HG03460 (cell line): ENCODE measurements around the gene PGAP3.
A peak's percentile ranks its signal among the peaks of the same experiment; 100 is the strongest.
"Not testable (repeated sequence)": the region's sequence is repeated elsewhere in the genome, so short reads cannot be mapped to it uniquely, and the experiment has no call there.

ENCODE experiments used
- ATAC-seq: cut with Tn5 transposase; IDR thresholded peaks from one replicate; pipeline ENCODE4 v1.9.1; 2021; ENCODE audit not compliant: unreplicated experiment

PGAP3 gene, protein sequence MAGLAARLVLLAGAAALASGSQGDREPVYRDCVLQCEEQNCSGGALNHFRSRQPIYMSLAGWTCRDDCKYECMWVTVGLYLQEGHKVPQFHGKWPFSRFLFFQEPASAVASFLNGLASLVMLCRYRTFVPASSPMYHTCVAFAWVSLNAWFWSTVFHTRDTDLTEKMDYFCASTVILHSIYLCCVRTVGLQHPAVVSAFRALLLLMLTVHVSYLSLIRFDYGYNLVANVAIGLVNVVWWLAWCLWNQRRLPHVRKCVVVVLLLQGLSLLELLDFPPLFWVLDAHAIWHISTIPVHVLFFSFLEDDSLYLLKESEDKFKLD

DNA sequence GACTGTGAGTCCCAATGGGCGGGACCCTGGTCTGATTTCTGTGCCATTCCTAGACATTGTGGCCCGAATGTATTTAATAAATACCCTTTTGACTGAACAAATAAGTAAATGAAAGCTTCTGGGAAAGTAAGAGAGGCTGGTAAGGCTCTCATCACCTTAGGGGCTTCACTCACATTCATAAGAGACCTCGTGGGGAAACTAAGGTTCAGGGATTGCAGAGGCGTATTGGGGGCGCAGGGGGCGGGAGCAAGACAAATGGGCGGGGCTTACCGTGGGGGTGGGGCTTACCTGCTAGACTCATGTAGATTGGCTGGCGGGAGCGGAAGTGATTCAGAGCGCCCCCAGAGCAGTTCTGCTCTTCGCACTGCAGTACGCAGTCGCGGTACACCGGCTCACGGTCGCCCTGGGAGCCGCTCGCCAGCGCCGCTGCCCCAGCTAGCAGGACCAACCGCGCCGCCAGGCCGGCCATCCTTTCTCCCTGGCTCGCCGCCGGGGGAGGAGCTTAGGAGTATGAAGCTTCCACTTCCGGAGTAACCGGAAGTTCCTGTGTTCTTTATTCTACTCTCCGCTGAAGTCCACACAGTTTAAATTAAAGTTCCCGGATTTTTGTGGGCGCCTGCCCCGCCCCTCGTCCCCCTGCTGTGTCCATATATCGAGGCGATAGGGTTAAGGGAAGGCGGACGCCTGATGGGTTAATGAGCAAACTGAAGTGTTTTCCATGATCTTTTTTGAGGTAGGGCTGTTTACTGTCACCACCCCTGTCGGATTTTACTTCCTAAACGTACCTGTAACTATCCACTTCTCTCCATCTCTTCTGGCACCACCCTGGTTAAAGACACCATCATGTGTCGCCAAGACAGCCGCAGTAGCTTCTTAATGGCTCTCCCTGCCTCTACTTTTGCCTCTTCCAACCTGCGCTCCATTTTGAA, at the start of gene PGAP3:
TSS of gene PGAP3 (minus strand) at position 512 of the 929 bp plus-strand sequence. CDS start at position 469, 43 bp downstream.
- peak; percentile 81 for ATAC-seq

DNA sequence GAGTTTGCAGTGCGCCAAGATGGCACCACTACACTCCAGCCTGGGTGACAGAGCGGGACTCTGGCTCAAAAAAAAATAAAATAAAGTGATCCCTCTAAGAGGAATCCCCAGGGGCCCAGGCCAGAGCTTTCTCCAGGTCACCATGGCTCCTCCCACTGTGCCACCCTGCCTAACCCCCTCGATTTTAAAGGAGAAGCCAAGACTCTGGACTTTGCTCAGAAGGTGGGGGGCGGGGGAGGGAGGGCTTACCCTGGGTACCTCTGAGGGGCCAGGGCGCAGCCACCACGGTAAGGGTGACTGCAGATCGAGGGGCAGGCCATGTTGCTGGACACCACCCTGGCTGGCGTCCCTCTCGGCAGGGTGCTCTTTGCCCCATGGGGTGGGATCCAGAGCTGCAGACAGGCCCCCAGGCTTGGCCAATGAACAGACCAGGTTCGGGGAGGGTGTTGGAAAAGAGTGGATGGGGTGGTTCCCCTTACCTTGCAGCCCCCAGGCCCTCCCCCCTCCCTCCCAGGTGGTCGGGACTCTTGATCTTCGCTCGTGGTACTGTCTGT, 49.4 kb upstream of the PGAP3 start:
- ATAC-seq, result no peak

DNA sequence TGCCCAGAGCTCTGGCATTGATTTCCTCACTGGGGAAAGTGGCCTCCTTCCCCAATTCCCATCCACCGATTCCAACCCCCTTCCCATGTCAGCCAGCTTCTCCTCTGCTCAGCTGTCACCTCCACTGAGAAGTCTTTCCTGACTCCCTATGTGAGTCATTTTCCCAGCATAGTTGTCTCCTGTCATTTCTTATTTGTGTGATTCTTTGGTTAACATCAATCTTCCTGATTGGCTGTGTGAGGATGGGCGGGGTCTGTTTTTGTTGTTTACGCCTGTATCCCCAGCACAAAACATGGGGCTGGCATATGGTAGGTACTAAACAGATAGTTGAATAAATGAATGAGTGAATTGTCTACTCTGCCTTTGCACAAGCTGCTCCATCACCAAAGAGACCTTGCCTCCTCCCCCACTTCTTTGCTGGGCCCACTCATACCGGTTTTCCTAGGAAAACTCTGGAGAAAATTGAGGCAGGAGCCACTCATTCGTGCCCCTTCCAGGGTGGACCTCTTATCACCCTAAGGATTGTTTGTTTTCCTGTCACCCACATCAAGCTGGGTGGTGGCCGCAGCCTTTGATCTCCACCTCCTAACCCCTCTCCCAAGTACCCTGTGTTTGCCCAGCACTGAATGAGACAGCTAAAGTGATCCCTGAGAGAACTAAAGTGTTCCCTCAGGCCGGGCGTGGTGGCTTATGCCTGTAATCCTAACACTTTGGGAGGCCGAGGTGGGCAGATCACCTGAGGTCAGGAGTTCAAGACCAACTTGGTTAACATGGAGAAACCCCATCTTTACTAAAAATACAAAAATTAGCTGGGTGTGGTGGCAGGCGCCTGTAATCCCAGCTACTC, 48.7 kb upstream of the PGAP3 start:
- no peak for ATAC-seq

DNA sequence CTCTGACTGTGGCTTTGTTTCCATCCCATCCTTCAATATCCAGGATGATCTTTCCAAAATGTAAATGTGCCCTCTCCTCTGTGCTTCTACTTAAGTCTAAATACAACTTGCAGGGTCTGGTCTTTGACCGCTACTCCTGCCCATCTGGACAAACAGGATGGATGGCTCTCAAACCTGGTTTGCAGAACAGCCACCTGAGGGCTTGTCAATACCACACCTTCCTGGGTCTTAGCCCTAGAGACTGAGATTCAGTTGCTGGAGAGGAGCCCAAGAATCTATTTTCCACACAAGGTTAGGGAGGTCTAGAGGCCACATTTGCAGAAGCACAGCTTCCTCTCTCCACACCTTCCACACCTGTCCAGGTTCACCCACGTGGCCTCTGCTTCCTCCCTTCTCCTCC, 48.0 kb upstream of the PGAP3 start:
- ATAC-seq, result no peak

DNA sequence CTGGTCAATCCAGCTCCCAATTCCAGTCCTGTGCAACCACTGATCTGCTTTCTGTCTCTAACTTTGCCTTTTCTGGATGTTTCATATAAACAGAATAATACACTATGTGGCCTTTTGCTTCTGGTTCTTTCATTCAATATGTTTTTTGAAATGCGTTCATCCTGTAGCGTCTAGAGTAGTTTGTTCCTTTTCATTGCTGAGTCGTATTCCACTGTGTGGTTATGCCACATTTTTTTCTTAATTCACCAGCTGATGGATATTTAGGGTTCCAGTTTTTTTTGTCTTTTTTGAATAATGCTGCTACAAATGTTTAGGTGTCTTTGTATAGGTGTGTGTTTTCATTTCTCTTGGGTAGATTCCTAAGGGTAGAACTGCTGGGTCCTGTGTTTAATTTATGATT, 44.7 kb upstream of the PGAP3 start:
- no peak for ATAC-seq

DNA sequence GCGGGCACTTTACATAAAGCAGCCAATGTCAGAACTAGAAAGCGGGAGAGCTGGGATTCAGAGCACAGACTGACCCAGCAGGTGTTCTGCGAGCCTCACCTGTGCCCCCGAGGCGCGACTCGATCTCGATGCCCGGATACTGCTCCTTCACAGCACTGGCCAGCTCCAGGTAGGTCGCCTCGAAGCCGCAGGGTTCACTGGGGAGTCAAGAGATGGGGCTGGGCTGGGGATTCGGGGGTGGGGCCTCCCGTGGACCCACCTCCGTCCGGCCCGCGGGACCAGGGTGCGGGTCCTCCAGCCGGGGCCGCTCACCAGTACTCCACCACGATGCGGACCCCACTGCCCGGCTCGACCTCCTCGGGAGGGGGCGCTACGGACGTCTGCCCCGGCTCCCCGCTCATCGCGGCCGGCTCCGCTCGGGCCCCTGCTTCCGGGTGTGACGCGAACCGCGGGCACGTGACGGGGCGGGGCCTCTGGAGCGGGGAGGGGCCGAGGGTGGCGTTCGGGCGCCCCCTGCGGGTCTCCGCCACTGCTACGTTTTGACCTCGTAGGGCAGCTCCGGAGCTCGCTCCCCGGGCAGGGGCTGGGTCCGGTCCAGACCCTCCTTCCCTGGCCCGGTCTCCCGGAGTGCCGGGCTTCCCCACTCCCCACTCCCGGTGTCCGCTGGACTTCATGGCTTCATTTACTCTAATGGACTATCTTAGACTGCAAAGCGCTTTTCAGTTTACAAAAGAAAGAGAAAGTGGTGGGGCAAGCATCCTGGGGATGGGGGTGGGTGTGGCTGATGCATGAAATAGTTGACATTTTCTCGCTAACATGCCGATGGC, 42.5 kb upstream of the PGAP3 start, which contains the start of gene MIEN1:
TSS of gene MIEN1 (minus strand) at position 438 of the 827 bp plus-strand sequence. CDS start at position 401, 37 bp downstream.
- peak; percentile 79 for ATAC-seq

DNA sequence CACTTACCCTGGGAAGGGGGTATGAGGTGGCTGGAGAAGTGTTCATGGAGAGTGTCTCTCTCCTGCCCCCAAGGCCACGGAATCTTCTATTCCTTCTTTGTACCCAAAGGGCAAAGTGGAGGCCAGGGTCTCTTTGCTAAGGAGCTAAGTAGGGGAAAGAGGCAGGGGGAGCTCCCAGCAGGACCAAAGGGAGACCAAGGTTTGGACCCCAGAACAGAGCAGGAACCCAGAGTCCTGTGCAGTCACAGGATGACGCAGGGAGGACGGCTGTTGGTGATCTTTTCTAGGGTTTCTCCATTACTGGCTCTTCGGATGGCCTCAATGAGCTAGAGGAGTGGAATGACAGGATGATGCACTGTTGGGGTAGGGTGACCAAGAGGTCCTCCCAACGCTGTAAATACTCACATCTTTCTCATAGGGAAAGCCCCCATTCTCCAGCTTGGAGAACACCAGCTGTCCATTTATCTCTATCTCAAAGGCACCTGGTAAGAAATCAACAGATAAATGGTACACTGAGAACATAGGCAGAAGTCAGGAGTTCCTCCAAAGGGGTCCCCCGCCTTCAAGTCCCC, 41.5 kb upstream of the PGAP3 start:
- ATAC-seq, result no peak

DNA sequence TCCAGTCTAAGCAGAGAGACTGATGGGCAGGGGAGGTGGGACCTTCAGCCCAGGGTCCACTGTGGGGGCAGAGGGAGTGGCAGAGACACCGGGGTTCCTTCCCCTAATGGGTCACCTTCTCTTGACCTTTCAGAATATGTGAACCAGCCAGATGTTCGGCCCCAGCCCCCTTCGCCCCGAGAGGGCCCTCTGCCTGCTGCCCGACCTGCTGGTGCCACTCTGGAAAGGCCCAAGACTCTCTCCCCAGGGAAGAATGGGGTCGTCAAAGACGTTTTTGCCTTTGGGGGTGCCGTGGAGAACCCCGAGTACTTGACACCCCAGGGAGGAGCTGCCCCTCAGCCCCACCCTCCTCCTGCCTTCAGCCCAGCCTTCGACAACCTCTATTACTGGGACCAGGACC, 39.7 kb upstream of the PGAP3 start:
- no peak for ATAC-seq

DNA sequence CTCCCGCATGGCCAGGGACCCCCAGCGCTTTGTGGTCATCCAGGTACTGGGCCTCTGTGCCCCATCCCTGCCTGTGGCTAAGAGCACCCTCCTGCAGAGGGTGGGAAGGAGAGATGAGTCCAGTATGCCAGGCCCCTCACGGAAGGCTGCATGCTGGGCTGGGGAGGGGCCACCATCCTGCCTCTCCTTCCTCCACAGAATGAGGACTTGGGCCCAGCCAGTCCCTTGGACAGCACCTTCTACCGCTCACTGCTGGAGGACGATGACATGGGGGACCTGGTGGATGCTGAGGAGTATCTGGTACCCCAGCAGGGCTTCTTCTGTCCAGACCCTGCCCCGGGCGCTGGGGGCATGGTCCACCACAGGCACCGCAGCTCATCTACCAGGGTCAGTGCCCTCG, 38.8 kb upstream of the PGAP3 start:
- no peak for ATAC-seq

DNA sequence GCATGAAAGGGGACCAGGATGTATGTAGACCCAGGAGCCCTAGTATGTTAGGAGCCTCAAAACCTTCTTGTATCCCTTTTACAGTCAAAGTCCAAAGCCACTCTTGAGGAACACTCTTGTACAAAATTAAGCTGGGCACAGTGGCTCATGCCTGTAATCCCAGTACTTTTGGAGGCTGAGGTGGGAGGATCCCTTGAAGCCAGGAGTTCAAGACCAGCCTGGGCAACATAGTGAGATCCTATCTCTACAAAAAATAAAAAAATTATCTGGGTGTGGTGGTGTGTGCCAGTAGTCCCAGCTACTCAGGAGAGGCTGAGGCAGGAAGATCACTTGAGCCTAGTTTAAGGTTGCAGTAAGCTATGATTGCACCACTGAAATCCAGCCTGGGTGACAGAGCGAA, 38.1 kb upstream of the PGAP3 start:
- ATAC-seq, result not testable (repeated sequence)

DNA sequence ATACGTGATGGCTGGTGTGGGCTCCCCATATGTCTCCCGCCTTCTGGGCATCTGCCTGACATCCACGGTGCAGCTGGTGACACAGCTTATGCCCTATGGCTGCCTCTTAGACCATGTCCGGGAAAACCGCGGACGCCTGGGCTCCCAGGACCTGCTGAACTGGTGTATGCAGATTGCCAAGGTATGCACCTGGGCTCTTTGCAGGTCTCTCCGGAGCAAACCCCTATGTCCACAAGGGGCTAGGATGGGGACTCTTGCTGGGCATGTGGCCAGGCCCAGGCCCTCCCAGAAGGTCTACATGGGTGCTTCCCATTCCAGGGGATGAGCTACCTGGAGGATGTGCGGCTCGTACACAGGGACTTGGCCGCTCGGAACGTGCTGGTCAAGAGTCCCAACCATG, 36.9 kb upstream of the PGAP3 start:
- ATAC-seq, result no peak

DNA sequence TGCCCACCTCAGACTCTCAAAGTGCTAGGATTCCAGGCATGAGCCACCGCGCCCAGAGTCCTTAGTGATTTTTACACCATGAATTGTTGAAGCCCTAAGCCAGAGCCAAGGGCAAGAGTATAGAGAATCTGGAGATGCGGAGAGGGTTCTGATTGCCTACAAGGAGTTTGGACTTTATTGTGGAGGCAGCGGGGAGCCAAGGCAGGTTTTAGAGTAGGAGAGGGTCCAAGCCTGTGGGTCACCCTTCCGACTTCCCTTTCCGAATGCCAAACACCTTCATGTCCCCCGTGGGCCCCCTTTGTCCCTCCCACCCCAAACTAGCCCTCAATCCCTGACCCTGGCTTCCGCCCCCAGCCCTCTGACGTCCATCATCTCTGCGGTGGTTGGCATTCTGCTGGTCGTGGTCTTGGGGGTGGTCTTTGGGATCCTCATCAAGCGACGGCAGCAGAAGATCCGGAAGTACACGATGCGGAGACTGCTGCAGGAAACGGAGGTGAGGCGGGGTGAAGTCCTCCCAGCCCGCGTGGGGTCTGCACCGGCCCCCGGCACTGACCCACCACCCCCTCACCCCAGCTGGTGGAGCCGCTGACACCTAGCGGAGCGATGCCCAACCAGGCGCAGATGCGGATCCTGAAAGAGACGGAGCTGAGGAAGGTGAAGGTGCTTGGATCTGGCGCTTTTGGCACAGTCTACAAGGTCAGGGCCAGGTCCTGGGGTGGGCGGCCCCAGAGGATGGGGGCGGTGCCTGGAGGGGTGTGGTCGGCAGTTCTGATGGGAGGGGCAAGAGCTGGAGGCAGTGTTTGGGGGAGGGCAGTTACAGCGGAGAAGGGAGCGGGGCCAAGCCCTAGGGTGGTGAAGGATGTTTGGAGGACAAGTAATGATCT, 35.4 kb upstream of the PGAP3 start:
- no peak for ATAC-seq

DNA sequence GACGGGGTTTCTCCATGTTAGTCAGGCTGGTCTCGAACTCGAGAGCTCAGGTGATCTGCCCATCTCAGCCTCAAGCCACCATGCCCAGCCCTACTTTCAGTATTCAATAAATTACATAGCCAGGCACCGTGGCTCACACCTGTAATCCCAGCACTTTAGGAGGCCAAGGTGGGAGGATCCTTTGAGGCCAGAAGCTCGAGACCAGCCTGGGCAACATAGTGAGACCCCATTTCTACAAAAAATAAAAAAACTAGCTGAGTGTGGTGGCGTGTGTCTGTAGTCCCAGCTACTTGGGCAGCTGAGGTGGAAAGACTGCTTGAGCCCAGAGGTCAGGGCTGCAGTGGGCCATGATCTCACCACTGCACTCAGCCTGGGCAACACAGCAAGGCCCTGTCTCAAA, 34.2 kb upstream of the PGAP3 start:
- no peak for ATAC-seq

DNA sequence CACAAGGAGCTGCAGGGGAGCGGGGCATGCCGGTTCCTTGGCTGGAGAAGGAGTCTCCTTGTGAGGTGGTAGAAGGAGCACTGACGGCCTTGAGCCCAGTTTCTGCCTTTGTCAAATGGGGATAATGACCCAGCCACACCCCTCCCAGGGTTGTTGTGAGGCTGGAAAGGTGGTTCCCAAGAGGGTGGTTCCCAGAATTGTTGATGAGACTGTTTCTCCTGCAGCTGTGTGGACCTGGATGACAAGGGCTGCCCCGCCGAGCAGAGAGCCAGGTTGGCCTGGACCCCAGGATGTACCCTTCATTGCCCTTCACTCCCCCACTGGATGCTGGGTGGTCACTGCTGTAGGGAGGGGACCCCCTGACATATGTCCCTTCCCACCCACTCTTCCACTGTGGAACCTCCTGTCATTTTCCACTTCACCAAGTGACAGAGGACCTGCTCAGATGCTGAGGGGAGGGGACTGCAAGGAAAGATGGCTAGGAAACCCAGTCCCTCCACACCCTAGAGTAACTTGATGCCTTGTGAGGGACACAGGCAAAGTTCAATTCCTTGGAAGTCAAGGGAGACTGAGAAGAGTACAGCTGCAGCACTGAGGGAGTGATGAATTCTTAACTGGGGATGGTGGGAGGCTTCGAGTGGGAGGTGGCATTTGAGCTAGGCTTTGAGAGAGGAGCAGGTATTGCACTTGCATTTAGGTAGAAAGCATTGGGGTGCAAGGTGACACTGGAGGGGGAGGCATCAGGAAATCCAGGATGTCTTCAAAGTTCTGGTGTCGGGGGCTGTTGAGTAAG, 31.9 kb upstream of the PGAP3 start:
- ATAC-seq, result no peak

DNA sequence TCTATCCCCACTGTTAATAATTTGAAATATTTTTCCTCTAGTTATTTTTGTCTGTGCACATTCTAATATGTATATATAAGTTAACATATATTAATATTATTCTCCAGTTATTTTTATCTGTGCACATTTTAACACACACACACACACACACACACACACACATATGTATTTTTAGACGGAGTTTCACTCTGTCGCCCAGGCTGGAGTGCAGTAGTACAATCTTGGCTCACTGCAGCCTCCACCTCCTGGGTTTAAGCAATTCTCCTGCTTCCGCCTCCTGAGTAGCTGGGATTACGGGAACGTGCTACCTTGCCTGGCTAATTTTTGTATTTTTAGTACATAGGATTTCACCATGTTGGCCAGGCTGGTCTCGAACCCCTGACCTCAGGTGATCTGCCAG, 29.8 kb upstream of the PGAP3 start:
- no peak for ATAC-seq

DNA sequence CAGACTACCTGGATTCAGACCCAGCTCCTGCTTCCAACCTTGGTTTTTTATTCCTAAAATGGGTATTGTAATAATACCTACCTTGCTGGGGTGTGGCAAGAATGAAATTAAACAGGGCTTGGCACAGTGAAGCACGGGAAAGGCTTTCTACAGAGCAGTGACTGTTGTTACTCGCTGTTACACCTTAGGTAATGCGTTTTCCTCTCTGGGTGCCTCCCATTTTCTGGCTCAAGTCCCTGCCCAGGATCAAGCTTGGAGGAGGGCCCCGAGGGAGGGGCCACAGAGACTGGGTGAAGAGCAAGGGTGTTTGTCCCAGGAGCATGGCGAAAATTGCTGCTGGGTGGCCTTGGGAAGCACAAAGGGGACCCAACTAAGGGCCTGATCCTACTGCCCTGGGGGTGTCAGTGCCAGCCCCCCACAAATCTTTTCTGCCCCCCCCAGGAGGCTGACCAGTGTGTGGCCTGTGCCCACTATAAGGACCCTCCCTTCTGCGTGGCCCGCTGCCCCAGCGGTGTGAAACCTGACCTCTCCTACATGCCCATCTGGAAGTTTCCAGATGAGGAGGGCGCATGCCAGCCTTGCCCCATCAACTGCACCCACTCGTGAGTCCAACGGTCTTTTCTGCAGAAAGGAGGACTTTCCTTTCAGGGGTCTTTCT, 29.2 kb upstream of the PGAP3 start:
- ATAC-seq, result no peak

DNA sequence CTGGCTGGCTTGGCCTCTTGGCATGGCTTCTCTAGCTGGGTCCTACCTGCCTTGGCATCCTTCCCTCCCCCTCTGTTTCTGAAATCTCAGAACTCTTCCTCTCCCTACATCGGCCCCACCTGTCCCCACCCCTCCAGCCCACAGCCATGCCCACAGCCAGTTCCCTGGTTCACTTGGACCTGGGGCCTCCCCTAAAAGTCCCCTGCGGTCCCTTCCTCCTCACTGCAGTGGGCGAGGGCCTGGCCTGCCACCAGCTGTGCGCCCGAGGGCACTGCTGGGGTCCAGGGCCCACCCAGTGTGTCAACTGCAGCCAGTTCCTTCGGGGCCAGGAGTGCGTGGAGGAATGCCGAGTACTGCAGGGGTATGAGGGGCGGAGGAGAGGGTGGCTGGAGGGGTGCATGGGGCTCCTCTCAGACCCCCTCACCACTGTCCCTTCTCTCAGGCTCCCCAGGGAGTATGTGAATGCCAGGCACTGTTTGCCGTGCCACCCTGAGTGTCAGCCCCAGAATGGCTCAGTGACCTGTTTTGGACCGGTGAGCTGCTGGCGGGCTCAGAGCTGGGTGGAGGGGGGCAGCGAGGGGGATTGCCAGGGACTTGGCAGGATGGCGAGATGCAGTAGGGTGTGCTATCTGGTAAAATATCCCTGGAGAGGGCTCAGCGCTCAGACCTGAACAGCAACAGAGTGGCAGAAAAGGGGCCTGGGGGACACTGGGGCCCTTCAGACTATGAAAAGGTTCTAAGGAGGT, 28.4 kb upstream of the PGAP3 start:
- ATAC-seq, result no peak
